SK-N-MC (cell line): ENCODE results near the gene AKAP6.

Experiments used
- EZH2 ChIP-seq: fragments of 200-600 bp; sonication (generic); IDR thresholded peaks from one replicate; pipeline ENCODE4 v1.6.1; 2017; ENCODE audit warnings: antibody characterized with exemption
- POLR2AphosphoS5 ChIP-seq: IDR thresholded peaks from 2 replicates; pipeline ENCODE4 v1.6.1; 2012; ENCODE audit warnings: mild to moderate bottlenecking, low read depth, low read length, borderline replicate concordance

GRCh38 chr14:32728976-32729375 lies 399.9 kb downstream of the AKAP6 start:
- TF ChIP-seq EZH2, result no peak
- no peak for TF ChIP-seq POLR2AphosphoS5
